SJSA1 (cell line): ENCODE results near the gene MXI1. TPM values are rescaled to one million over a fixed set of nuclear protein-coding genes. Genes with fewer than 3 reads are reported as not detected.
"Not testable (repeated sequence)": the region's sequence is repeated elsewhere in the genome, so short reads cannot be mapped to it uniquely, and the experiment has no call there.

Experiments used
- DNase-seq, 2 experiments: peaks; one replicate each; pipeline ENCODE4 v3.0.0-alpha.2; 2015 to 2020; ENCODE audit warnings: low spot score in 2 of 2, low read depth in 1 of 2
- H3K27ac ChIP-seq: fragments of 250-450 bp; sonication (Bioruptor Pico); 2 replicates; pipeline ENCODE4 v1.5.1; 2020; ENCODE audit warnings: mild to moderate bottlenecking, moderate library complexity
- H3K27me3 ChIP-seq: fragments of 250-450 bp; sonication (Bioruptor Pico); replicated peaks from 2 replicates; pipeline ENCODE4 v1.5.1; 2020; ENCODE audit warnings: mild to moderate bottlenecking, moderate library complexity
- H3K36me3 ChIP-seq: fragments of 250-450 bp; sonication (Bioruptor Pico); 2 replicates; pipeline ENCODE4 v1.5.1; 2020; ENCODE audit warnings: mild to moderate bottlenecking
- H3K4me1 ChIP-seq: fragments of 250-450 bp; sonication (Bioruptor Pico); replicated peaks from 2 replicates; pipeline ENCODE4 v1.6.1; 2021; ENCODE audit warnings: mild to moderate bottlenecking
- H3K4me3 ChIP-seq: fragments of 250-450 bp; sonication (Bioruptor Pico); 2 replicates; pipeline ENCODE4 v1.5.1; 2020; ENCODE audit warnings: mild to moderate bottlenecking
- H3K9me3 ChIP-seq: fragments of 250-450 bp; sonication (Bioruptor Pico); replicated peaks from 2 replicates; pipeline ENCODE4 v1.5.1; 2020; ENCODE audit warnings: mild to moderate bottlenecking
- total RNA-seq: library from RNA; depleted of rRNA; stranded (reverse); fragments of >200 nt; shearing (Covaris generic); gene quantifications from 2 replicates; pipeline ENCODE4 v1.2.3, GENCODE V29; 2014

MXI1 gene
- total RNA-seq, 1 experiment from 2014 or later = 4.3 TPM

- H3K4me3 ChIP-seq, DNase-seq, H3K4me1 ChIP-seq, H3K9me3 ChIP-seq, H3K27me3 ChIP-seq, H3K27ac ChIP-seq, H3K36me3 ChIP-seq: not testable (repeated sequence)
Measured at GRCh38 chr10:110201046-110201445, 6.4 kb upstream of the MXI1 start.

DNA sequence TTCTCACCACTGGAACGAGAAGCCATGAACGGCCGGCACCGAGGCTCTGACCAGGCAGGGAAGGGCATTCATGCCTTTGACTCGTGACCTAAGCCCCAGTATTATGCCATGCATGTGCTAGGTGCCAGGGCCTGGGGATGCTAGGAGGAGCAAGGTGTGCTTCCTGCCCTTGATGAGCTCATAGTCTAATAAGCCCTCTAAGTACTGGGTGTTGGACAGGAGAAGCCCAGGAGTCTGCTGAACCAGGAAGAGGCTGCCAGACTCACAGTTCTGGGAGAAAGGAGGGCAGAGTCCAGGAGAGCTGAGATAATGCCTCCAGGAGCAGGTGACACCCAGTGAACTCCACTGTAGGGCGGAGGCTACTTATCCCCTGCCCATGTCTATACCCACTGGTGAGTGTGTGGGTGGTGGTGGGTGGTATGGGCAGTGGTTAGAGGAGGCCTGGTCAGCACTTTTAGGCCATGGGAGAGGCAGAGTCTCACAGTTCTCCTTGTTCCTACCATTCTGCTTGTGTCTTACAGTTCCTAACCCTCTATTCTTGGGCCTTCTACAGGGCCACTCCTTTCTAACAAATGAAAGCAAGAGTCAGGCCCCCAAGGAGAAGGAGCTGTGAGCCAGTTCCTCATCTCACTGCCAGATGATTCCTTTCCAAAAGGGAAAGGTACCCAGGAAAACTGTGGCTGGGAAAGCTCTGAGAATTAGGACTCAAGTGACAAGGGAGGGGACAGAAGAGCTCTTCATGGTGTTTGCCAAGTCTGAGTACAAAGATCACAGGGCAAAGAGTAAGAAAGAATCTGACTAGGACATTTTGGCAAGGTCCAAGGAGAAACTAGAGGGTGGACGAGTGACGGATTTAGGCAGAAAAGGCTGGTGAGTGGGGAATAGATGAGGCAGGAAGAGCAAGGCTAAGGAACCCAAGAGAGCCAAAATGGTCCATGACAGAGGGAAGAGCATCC is 3.6 kb upstream of the MXI1 start:
- 0 out of 2 replicates have a peak, but pooled peaks cover 4% of the 10 kb centered on the region for H3K4me1 ChIP-seq
- no peaks in the 10 kb centered on the region; the same call in 1 of the 2 replicates for H3K9me3 ChIP-seq
- H3K36me3 ChIP-seq = no peaks in the 10 kb centered on the region
- no peak for DNase-seq
- no peaks in the 10 kb centered on the region for H3K27me3 ChIP-seq
- H3K27ac ChIP-seq = no peak overlapping the region
- H3K4me3 ChIP-seq = no peak overlapping the region

GRCh38 chr10:110205051-110205675 is 2.2 kb upstream of the MXI1 start:
- no peak overlapping the region for H3K4me3 ChIP-seq
- 0 out of 2 replicates have a peak, but pooled peaks cover 4% of the 10 kb centered on the region for H3K4me1 ChIP-seq
- H3K36me3 ChIP-seq = no peaks in the 10 kb centered on the region
- no peaks in the 10 kb centered on the region for H3K27me3 ChIP-seq
- no peaks in the 10 kb centered on the region; the same call in 1 of the 2 replicates for H3K9me3 ChIP-seq
- no peak overlapping the region for H3K27ac ChIP-seq
- no peak for DNase-seq

- Histone ChIP-seq H3K4me3 (peak overlapping the region; percentile 51), H3K4me1 (peaks cover 7% of the 10 kb centered on the region; the same call in 1 of the 2 replicates), H3K27me3 (no peaks in the 10 kb centered on the region), H3K36me3 (no peaks in the 10 kb centered on the region), H3K27ac (no peak overlapping the region), H3K9me3 (no peaks in the 10 kb centered on the region; the same call in 1 of the 2 replicates)
- DNase-seq = no peak
Measured at GRCh38 chr10:110207805-110208613, 604 bp downstream of the MXI1 start.

DNA sequence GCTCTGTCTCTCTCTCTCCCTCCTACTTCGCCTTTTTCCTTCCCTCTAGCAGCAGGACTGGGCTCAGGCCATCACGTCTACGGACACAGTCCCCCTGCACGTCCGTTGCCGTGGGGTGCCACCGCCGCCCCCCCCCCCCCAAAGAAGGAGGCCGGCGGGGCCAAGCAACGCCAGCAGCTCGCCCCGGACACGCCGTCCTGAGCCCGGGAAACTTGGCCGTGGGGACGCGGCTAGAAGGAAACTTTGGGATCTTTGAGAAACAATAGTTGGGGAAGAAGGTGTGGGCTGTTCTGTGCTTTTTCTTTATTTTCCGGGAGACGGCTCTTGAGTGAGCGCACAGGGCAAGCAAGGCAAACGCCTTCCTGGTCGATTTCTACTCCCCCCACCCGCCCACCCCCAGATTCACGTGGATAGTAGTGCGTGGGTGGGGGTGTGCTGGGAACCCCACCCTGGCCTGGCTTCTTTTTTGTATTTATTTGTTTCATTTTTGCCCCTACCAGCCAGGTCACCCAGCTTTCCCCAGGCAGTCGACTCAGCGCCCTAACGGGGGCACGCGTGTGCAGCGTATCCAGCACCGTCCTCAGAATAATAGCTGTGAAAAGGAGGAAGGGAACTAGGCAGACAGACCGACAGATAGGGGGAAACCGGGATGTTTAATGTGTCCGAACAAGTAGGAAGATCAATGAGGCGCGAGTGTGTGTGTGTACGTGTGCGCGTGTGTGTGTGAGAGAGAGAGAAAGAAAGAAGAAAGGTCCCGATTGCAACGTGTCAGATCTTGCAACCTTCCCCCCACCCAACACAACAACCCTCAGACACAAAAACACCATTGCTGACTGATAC is 1.4 kb downstream of the MXI1 start:
- Histone ChIP-seq H3K4me3 (peak overlapping the region; percentile 51), H3K27ac (no peak overlapping the region), H3K27me3 (no peaks in the 10 kb centered on the region), H3K36me3 (no peaks in the 10 kb centered on the region), H3K9me3 (no peaks in the 10 kb centered on the region; the same call in 1 of the 2 replicates), H3K4me1 (peaks cover 7% of the 10 kb centered on the region; the same call in 1 of the 2 replicates)
- DNase-seq = peak in 1 of 2 experiments; percentile 55

DNA sequence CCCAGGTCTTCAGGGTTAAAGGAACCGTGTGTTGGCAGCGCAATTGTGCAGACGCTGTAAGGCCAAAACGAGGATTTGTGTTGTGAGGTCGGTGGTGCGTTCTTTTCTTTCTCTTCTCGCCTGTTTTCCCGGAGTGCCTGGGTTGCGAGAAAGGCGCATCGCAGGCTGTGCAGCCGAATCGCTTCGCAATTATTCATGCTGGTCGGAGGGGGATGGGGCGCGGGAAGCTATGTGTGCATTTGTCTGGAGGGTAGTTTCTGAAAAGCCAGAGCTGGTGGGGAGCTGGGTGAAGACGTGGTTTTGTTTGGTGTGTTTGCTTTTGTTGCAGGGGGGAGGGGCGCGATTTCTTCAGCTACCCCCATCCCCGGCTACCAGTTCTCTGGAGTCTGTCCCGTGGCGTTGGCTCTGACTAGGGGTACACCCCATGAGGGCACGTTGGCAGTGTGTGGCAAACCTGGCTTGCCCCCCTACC is 2.1 kb downstream of the MXI1 start:
- no peaks in the 10 kb centered on the region; the same call in 1 of the 2 replicates for H3K9me3 ChIP-seq
- DNase-seq = peak; percentile 57 to 69
- peak overlapping the region; percentile 51 for H3K4me3 ChIP-seq
- no peaks in the 10 kb centered on the region for H3K36me3 ChIP-seq
- peaks cover 7% of the 10 kb centered on the region; the same call in 1 of the 2 replicates for H3K4me1 ChIP-seq
- no peaks in the 10 kb centered on the region for H3K27me3 ChIP-seq
- no peak overlapping the region for H3K27ac ChIP-seq

GRCh38 chr10:110209926-110210673 is 2.7 kb downstream of the MXI1 start:
- no peaks in the 10 kb centered on the region; the same call in 1 of the 2 replicates for H3K9me3 ChIP-seq
- no peaks in the 10 kb centered on the region for H3K36me3 ChIP-seq
- H3K4me1 ChIP-seq = peaks cover 7% of the 10 kb centered on the region; the same call in 1 of the 2 replicates
- peak overlapping the region; percentile 28 for H3K27ac ChIP-seq
- peak in 1 of 2 experiments; percentile 49 for DNase-seq
- no peaks in the 10 kb centered on the region for H3K27me3 ChIP-seq
- H3K4me3 ChIP-seq = peak overlapping the region; percentile 51

DNA sequence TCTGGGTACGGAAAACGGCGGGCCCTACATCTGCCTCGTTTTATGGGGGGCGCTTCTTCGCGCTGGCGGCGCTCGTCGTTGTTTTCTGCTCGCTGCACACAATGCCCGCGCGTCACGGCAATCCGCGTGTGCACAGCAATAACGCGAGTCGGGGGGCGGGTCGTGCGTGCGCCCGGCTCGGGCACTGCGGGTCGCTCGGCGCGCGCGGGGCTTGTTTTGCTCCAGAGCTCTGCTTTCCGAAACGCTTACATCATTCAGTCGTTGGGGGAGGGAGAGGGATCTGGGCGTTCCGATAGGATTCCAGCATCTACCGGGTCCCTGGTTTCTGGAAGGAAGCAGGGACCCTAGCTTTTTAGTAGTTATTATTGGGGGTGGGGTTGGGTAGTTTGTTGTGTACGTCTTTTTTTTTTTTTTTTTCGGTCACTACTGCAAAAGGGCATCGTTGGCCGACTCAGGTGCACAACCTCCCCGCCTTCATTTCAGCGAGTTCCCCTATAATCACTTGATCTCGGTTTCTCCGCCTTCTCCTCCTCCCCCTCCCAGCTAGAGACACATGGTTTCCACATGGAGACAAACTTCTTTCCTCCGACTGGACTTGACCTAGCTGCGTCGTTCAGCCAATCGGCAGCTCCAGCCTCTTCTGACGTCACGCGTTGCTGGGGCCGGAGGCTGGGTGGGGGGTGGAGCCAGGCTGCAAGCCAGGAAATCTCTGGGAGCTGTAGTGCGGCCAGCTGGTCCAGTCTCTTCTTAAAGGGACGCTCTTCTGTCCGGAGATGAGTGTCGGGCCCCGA is 3.5 kb downstream of the MXI1 start:
- Histone ChIP-seq H3K27ac (peak overlapping the region; percentile 28), H3K36me3 (no peaks in the 10 kb centered on the region), H3K27me3 (no peaks in the 10 kb centered on the region), H3K9me3 (no peaks in the 10 kb centered on the region; the same call in 1 of the 2 replicates), H3K4me3 (peak overlapping the region; percentile 51), H3K4me1 (peaks cover 7% of the 10 kb centered on the region; the same call in 1 of the 2 replicates)
- peak; percentile 96 to 97 for DNase-seq

GRCh38 chr10:110211465-110211843 is 4.0 kb downstream of the MXI1 start:
- H3K27ac ChIP-seq = no peak overlapping the region

GRCh38 chr10:110212119-110213006 is 5.0 kb downstream of the MXI1 start:
- Histone ChIP-seq H3K36me3 (no peaks in the 10 kb centered on the region), H3K9me3 (no peaks in the 10 kb centered on the region; the same call in 1 of the 2 replicates), H3K27ac (no peak overlapping the region), H3K4me3 (no peak overlapping the region), H3K27me3 (no peaks in the 10 kb centered on the region), H3K4me1 (peaks cover 5% of the 10 kb centered on the region; the same call in 1 of the 2 replicates)
- no peak for DNase-seq

More at GRCh38 chr10:110211465-110211843, 4.0 kb downstream of the MXI1 start:
- DNase-seq = no peak
- Histone ChIP-seq H3K4me3 (peak overlapping the region; percentile 51), H3K27me3 (no peaks in the 10 kb centered on the region), H3K9me3 (no peaks in the 10 kb centered on the region; the same call in 1 of the 2 replicates), H3K4me1 (peaks cover 7% of the 10 kb centered on the region; the same call in 1 of the 2 replicates), H3K36me3 (no peaks in the 10 kb centered on the region)
